Adrenal gland (tissue), 5 donors: Measurements from ENCODE around the gene CHID1.

ENCODE experiments used
- CTCF ChIP-seq, 6 experiments: fragments of 450-650 bp in 4 of 6; fragments of 200-600 bp in 2 of 6; sonication (generic) in 1 of 6; IDR thresholded peaks; 1 replicate in 5 of 6; 2 replicates in 1 of 6; pipeline versions ENCODE4 v1.5.1 to v1.8.0; 2016 to 2021; ENCODE audit warnings: antibody characterized with exemption in 6 of 6, mild to moderate bottlenecking in 2 of 6, moderate library complexity in 1 of 6
- POLR2A ChIP-seq, 2 donors: fragments of 450-650 bp; IDR thresholded peaks; one replicate each; pipeline ENCODE4 v1.6.1; 2017; ENCODE audit warnings: antibody characterized with exemption in 2 of 2, mild to moderate bottlenecking in 2 of 2, moderate library complexity in 1 of 2
- donor health status: DM: no; HTN: no; CAD: no.

- peak; percentile 77 to 87 (median 82) for TF ChIP-seq CTCF (IDR thresholded peaks at IDR 0.05)
- TF ChIP-seq POLR2A (IDR thresholded peaks at IDR 0.05) = no peak
Measured at GRCh38 chr11:848380-848931, 62.2 kb downstream of the CHID1 start.
